ENCODE measurements around the gene ANTXR1.

Gene ANTXR1

DNA sequence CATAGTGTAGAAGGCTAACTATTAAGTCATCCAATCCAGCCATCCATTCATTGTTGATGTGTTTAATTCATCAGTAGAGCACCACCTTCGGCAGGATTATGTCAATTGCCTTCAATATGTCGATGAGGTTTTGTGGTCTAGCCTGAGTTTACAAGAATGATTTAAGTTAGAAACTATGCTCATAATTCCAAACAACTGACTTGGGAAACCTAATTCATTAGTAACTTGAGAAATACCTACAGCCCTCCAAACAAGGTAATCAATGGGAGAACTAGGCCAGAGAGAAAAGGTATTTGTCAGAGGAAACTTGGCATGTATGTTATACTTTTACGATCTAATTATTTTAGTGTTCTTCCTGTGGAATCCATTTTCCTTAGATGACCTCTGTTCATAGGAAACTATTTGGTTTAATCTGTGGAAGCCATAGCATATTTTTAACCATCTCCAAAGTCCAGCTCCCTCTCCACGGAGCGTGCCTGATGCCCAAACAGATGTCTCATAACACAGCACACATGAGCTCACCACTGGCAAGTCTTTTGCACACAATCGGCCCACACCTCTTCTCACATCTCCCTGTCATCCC is 225.6 kb downstream of the ANTXR1 start:
- DNase-seq (ENCODE audit: extremely low read depth, low read depth) = no peak

DNA sequence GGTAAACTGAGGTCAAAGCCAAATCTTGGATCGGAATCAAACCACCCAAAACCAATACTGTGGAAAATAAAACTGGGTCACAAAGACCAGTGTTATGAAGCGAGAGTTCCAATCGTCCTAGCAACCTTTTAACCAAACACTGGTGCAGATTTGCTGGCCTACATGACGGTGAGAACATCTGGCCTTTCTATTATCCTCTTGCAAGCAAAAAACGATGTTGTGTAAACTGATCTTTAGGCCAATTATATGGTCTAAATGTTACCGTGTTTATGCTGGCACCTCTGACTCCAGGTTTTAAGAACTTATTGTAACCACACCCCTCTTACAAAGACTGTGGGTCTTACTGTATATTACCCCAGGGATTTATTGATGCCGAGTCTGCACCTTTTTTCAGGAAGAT is 228.1 kb downstream of the ANTXR1 start:
- no peak for TF ChIP-seq CTCF (IDR thresholded peaks at IDR 0.05; ENCODE audit: low read depth, low read length)
- DNase-seq (ENCODE audit: extremely low read depth, low read depth) = no peak

More for the DNA sequence above, 225.6 kb downstream of the ANTXR1 start:
- no peak; the same call in 1 of the 2 replicates for TF ChIP-seq CTCF (IDR thresholded peaks at IDR 0.05; ENCODE audit: low read depth, low read length)

GRCh38 chr2:69241664-69242514 is 228.9 kb downstream of the ANTXR1 start:
- TF ChIP-seq CTCF (IDR thresholded peaks at IDR 0.05; ENCODE audit: low read depth, low read length) = no peak
- no peak for DNase-seq (ENCODE audit: extremely low read depth, low read depth)

DNA sequence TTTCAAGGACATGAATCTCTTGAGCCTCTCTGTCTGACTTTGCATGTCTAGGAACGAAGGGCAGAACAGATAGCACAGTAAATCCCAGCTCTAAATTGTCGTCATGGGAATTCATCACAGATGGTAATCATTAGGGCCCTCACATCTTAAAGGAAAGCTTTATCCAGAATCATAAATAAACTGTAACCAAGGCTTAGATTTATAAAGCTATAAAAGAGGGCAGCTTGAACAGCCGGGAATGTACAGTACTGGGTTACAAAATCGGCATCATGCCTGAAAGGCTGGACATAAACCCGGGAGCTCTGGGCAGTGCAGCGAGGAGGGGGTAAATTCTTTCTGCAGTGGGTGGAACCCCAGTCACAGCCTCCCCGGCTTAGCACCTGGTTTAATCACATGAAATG is 229.7 kb downstream of the ANTXR1 start:
- peak; percentile 86 for DNase-seq (ENCODE audit: extremely low read depth, low read depth)
- TF ChIP-seq CTCF (IDR thresholded peaks at IDR 0.05; ENCODE audit: low read depth, low read length) = no peak

- no peak for TF ChIP-seq CTCF (IDR thresholded peaks at IDR 0.05; ENCODE audit: low read depth, low read length)
- no peak for DNase-seq (ENCODE audit: extremely low read depth, low read depth)
These were observed 230.7 kb downstream of the ANTXR1 start for GRCh38 chr2:69243652-69244051.

GRCh38 chr2:69244882-69245281 is 231.9 kb downstream of the ANTXR1 start:
- no peak for TF ChIP-seq CTCF (IDR thresholded peaks at IDR 0.05; ENCODE audit: low read depth, low read length)
- no peak for DNase-seq (ENCODE audit: extremely low read depth, low read depth)

- no peak for DNase-seq (ENCODE audit: extremely low read depth, low read depth)
- TF ChIP-seq CTCF (IDR thresholded peaks at IDR 0.05; ENCODE audit: low read depth, low read length) = no peak
These were observed 234.6 kb downstream of the ANTXR1 start for GRCh38 chr2:69247583-69247982.
